MM.1S (cell line): Measurements from ENCODE around the gene ACER3.
"Not testable (repeated sequence)": the region's sequence is repeated elsewhere in the genome, so short reads cannot be mapped to it uniquely, and the experiment has no call there.

Experiments used
- EZH2 ChIP-seq: fragments of 300-600 bp; sonication (generic); optimal IDR thresholded peaks from 2 replicates; pipeline ENCODE3; 2017; ENCODE audit warnings: low read depth, mild to moderate bottlenecking, antibody characterized with exemption, low read length, mixed read lengths
- EZH2phosphoT487 ChIP-seq: fragments of 300-600 bp; sonication (generic); IDR thresholded peaks from 2 replicates; pipeline ENCODE4 v1.6.1; 2018; ENCODE audit warnings: antibody characterized with exemption, low read length
- TF ChIP-seq, protein P1 (sequence below): fragments of 300-600 bp; sonication (generic); IDR thresholded peaks from 2 replicates; pipeline ENCODE4 v1.5.1; 2016; ENCODE audit warnings: antibody characterized with exemption, low read length, mixed read lengths

DNA sequence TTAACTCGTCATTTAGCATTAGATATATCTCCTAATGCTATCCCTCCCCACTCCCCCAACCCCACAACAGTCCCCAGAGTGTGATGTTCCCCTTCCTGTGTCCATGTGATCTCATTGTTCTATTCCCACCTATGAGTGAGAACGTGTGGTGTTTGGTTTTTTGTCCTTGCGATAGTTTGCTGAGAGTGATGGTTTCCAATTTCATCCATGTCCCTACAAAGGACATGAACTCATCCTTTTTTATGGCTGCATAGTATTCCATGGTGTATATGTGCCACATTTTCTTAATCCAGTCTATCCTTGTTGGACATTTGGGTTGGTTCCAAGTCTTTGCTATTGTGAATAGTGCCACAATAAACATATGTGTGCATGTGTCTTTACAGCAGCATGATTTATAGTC, 34.2 kb upstream of the ACER3 start:
- TF ChIP-seq, protein P1, sequence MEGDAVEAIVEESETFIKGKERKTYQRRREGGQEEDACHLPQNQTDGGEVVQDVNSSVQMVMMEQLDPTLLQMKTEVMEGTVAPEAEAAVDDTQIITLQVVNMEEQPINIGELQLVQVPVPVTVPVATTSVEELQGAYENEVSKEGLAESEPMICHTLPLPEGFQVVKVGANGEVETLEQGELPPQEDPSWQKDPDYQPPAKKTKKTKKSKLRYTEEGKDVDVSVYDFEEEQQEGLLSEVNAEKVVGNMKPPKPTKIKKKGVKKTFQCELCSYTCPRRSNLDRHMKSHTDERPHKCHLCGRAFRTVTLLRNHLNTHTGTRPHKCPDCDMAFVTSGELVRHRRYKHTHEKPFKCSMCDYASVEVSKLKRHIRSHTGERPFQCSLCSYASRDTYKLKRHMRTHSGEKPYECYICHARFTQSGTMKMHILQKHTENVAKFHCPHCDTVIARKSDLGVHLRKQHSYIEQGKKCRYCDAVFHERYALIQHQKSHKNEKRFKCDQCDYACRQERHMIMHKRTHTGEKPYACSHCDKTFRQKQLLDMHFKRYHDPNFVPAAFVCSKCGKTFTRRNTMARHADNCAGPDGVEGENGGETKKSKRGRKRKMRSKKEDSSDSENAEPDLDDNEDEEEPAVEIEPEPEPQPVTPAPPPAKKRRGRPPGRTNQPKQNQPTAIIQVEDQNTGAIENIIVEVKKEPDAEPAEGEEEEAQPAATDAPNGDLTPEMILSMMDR = not testable (repeated sequence)
- not testable (repeated sequence) for TF ChIP-seq EZH2, EZH2phosphoT487
